Body of pancreas (tissue), 4 donors: ENCODE data around the gene KLF17.

Experiments
- POLR2A ChIP-seq, 3 donors: fragments of 450-650 bp; IDR thresholded peaks; one replicate each; pipeline ENCODE4 v1.6.1; 2016; ENCODE audit warnings: antibody characterized with exemption in 3 of 3, mild to moderate bottlenecking in 2 of 3
- TF ChIP-seq, protein P1 (sequence below), 7 experiments: fragments of 450-650 bp in 4 of 7; fragments of 200-600 bp in 3 of 7; sonication (generic) in 3 of 7; IDR thresholded peaks; one replicate each; pipeline ENCODE4 v1.5.1; 2016 to 2019; ENCODE audit warnings: antibody characterized with exemption in 7 of 7

DNA sequence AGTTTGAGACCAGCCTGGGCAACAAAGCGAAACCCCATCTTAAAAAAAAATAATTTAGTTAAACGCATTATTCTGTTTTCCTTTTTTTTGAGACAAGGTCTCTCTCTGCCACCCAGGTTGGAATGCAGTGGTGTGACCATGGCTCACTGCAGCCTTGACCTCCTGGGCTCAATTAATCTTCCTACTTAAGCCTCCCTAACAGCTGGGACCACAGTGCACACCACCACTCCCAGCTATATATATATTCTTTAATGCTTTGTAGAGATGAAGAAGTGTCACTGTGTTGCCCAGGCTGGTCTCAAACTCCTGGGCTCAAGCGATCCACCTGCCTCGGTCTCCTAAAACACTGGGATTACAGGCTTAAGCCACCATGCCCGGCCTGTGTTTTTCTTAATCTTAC is 7.7 kb upstream of the KLF17 start:
- TF ChIP-seq, protein P1, sequence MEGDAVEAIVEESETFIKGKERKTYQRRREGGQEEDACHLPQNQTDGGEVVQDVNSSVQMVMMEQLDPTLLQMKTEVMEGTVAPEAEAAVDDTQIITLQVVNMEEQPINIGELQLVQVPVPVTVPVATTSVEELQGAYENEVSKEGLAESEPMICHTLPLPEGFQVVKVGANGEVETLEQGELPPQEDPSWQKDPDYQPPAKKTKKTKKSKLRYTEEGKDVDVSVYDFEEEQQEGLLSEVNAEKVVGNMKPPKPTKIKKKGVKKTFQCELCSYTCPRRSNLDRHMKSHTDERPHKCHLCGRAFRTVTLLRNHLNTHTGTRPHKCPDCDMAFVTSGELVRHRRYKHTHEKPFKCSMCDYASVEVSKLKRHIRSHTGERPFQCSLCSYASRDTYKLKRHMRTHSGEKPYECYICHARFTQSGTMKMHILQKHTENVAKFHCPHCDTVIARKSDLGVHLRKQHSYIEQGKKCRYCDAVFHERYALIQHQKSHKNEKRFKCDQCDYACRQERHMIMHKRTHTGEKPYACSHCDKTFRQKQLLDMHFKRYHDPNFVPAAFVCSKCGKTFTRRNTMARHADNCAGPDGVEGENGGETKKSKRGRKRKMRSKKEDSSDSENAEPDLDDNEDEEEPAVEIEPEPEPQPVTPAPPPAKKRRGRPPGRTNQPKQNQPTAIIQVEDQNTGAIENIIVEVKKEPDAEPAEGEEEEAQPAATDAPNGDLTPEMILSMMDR (IDR thresholded peaks at IDR 0.05), result no peak
- no peak for TF ChIP-seq POLR2A (IDR thresholded peaks at IDR 0.05)
